ENCODE measurements around the gene FADS3.
"Not testable (repeated sequence)": the region's sequence is repeated elsewhere in the genome, so short reads cannot be mapped to it uniquely, and the experiment has no call there.

The FADS3 gene

GRCh38 chr11:61882879-61883278 lies 8.5 kb downstream of the FADS3 start:
- Histone ChIP-seq H3K4me3 (ENCODE audit: low read depth in 1 of 2, low read length in 2 of 2) (no peak overlapping the region), H3K27ac (ENCODE audit: low read depth, low read length) (no peak overlapping the region), H3K36me3 (ENCODE audit: insufficient read depth, low read length) (no peaks in the 10 kb centered on the region), H3K9ac (ENCODE audit: low read length) (no peak overlapping the region), H3K4me1 (ENCODE audit: insufficient read depth, low read length) (peaks cover 6% of the 10 kb centered on the region), H3K27me3 (ENCODE audit: control insufficient read depth in 1 of 2, insufficient read depth in 2 of 2, low read length in 2 of 2) (no peaks in the 10 kb centered on the region), H3K9me3 (ENCODE audit: low read length) (no peaks in the 10 kb centered on the region)

- not testable (repeated sequence) for H3K9ac ChIP-seq (ENCODE audit: low read length); H3K4me3 ChIP-seq (ENCODE audit: low read depth in 1 of 2, low read length in 2 of 2); H3K9me3 ChIP-seq (ENCODE audit: low read length); H3K4me1 ChIP-seq (ENCODE audit: insufficient read depth, low read length); H3K36me3 ChIP-seq (ENCODE audit: insufficient read depth, low read length); H3K27ac ChIP-seq (ENCODE audit: low read depth, low read length); H3K27me3 ChIP-seq (ENCODE audit: control insufficient read depth in 1 of 2, insufficient read depth in 2 of 2, low read length in 2 of 2)
Observed at GRCh38 chr11:61882267-61882666, 9.1 kb downstream of the FADS3 start.

GRCh38 chr11:61881397-61881796 lies 9.9 kb downstream of the FADS3 start:
- Histone ChIP-seq H3K9ac (ENCODE audit: low read length) (no peak overlapping the region), H3K4me1 (ENCODE audit: insufficient read depth, low read length) (no peaks in the 10 kb centered on the region), H3K4me3 (ENCODE audit: low read depth in 1 of 2, low read length in 2 of 2) (no peak overlapping the region), H3K9me3 (ENCODE audit: low read length) (no peaks in the 10 kb centered on the region), H3K27ac (ENCODE audit: low read depth, low read length) (no peak overlapping the region), H3K36me3 (ENCODE audit: insufficient read depth, low read length) (no peaks in the 10 kb centered on the region), H3K27me3 (ENCODE audit: control insufficient read depth in 1 of 2, insufficient read depth in 2 of 2, low read length in 2 of 2) (no peaks in the 10 kb centered on the region)

- Histone ChIP-seq H3K9me3 (ENCODE audit: low read length) (no peaks in the 10 kb centered on the region), H3K4me3 (ENCODE audit: low read depth in 1 of 2, low read length in 2 of 2) (no peak overlapping the region), H3K27me3 (ENCODE audit: control insufficient read depth in 1 of 2, insufficient read depth in 2 of 2, low read length in 2 of 2) (no peaks in the 10 kb centered on the region), H3K36me3 (ENCODE audit: insufficient read depth, low read length) (no peaks in the 10 kb centered on the region), H3K27ac (ENCODE audit: low read depth, low read length) (no peak overlapping the region), H3K9ac (ENCODE audit: low read length) (no peak overlapping the region), H3K4me1 (ENCODE audit: insufficient read depth, low read length) (no peaks in the 10 kb centered on the region)
Observed at GRCh38 chr11:61880454-61880853, 10.9 kb downstream of the FADS3 start.

- no peaks in the 10 kb centered on the region for H3K4me1 ChIP-seq (ENCODE audit: insufficient read depth, low read length)
- no peak overlapping the region for H3K9ac ChIP-seq (ENCODE audit: low read length)
- no peak overlapping the region for H3K4me3 ChIP-seq (ENCODE audit: low read depth in 1 of 2, low read length in 2 of 2)
- no peak overlapping the region for H3K27ac ChIP-seq (ENCODE audit: low read depth, low read length)
- no peaks in the 10 kb centered on the region for H3K9me3 ChIP-seq (ENCODE audit: low read length)
- H3K27me3 ChIP-seq (ENCODE audit: control insufficient read depth in 1 of 2, insufficient read depth in 2 of 2, low read length in 2 of 2), result no peaks in the 10 kb centered on the region
- H3K36me3 ChIP-seq (ENCODE audit: insufficient read depth, low read length), result no peaks in the 10 kb centered on the region
Observed at GRCh38 chr11:61880031-61880430, 11.3 kb downstream of the FADS3 start.

DNA sequence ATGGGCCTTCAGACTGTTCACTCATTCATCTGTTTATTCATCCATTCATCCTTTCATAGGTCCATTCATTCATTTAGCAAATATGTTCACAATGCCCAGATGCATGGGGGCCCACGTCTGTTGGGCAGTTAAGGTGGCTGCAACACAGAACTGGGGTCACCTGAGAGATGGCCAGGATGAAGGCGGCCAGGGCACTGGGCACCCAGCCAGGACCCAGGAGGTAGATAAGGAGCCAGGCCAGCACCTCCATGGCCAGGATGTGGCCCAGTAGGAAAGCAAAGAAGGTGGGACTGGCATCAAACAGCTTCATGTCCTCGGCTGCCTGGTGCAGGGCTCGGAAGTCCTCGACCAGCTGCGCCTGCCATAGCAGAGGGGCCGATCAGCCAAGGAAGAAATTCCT lies 12.2 kb downstream of the FADS3 start:
- no peaks in the 10 kb centered on the region for H3K36me3 ChIP-seq (ENCODE audit: insufficient read depth, low read length)
- no peaks in the 10 kb centered on the region for H3K27me3 ChIP-seq (ENCODE audit: control insufficient read depth in 1 of 2, insufficient read depth in 2 of 2, low read length in 2 of 2)
- no peak overlapping the region for H3K4me3 ChIP-seq (ENCODE audit: low read depth in 1 of 2, low read length in 2 of 2)
- no peaks in the 10 kb centered on the region for H3K4me1 ChIP-seq (ENCODE audit: insufficient read depth, low read length)
- no peaks in the 10 kb centered on the region for H3K9me3 ChIP-seq (ENCODE audit: low read length)
- H3K27ac ChIP-seq (ENCODE audit: low read depth, low read length), result no peak overlapping the region
- H3K9ac ChIP-seq (ENCODE audit: low read length), result no peak overlapping the region

DNA sequence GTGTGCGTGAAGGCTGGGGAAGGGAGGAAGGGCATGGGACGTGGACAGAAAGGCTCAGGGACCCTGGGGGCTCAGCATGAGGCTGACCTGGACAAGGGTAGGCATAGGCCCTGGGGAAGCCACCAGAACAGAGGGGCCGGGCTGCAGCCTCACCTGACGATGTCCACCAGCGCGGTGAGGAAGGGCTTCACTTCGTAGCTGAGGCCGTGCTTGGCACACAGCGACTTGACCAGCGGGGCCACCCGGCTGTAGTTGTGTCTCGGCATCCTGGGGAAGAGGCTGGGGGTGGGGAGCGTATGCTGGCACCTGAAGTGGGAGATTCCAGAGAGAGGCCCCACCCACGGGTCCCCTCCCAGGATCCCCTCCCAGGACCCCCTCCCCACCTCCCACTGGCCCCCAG lies 15.6 kb downstream of the FADS3 start:
- Histone ChIP-seq H3K27me3 (ENCODE audit: control insufficient read depth in 1 of 2, insufficient read depth in 2 of 2, low read length in 2 of 2) (no peaks in the 10 kb centered on the region), H3K36me3 (ENCODE audit: insufficient read depth, low read length) (no peaks in the 10 kb centered on the region), H3K4me1 (ENCODE audit: insufficient read depth, low read length) (peaks cover 4% of the 10 kb centered on the region), H3K4me3 (ENCODE audit: low read depth in 1 of 2, low read length in 2 of 2) (no peak overlapping the region), H3K9me3 (ENCODE audit: low read length) (no peaks in the 10 kb centered on the region), H3K27ac (ENCODE audit: low read depth, low read length) (no peak overlapping the region), H3K9ac (ENCODE audit: low read length) (no peak overlapping the region)

DNA sequence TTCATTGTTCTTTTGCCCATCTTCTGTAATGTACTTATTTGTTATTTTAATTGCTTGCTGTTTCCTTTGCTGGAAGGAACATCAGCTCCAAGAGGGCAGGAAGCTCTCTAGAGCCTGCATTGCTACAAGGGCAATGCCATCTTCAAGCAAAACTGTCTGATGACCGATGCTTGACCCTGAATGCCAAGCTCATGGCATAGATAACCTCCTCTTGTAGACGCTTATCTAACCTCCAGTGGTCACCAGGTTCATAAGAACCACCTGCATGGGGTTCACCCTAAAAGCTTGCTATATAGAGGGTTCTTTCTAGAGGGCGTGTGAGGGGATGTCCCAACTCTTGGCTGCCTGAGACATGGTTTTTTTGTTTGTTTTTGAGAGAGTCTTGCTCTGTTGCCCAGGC lies 16.5 kb downstream of the FADS3 start:
- no peaks in the 10 kb centered on the region for H3K36me3 ChIP-seq (ENCODE audit: insufficient read depth, low read length)
- H3K9me3 ChIP-seq (ENCODE audit: low read length), result no peaks in the 10 kb centered on the region
- no peak overlapping the region for H3K27ac ChIP-seq (ENCODE audit: low read depth, low read length)
- H3K27me3 ChIP-seq (ENCODE audit: control insufficient read depth in 1 of 2, insufficient read depth in 2 of 2, low read length in 2 of 2), result peaks cover 0 to under 1% of the 10 kb centered on the region in 2 donors
- peaks cover 4% of the 10 kb centered on the region for H3K4me1 ChIP-seq (ENCODE audit: insufficient read depth, low read length)
- H3K4me3 ChIP-seq (ENCODE audit: low read depth in 1 of 2, low read length in 2 of 2), result no peak overlapping the region
- no peak overlapping the region for H3K9ac ChIP-seq (ENCODE audit: low read length)

DNA sequence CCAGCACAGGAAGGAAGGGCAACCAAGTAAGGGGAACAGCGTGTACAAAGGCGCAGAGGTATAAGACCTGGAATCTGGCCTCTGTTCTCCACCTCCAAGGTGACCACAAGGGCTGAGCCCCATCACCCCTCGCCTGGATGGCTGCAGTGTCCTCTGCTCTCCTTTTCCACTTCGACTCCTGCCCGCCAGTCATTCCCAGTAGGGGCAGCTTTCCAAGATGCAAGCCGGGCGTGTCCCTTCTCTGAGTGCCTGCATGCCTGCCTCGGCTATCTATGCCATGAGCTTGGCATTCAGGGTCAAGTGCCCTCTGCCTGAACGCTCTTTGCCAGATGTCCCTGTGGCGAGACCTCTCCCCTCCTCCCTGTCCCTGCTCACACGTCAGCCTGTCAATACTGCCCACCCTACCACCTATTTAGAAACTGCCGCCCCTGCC lies 17.0 kb downstream of the FADS3 start:
- Histone ChIP-seq H3K4me3 (ENCODE audit: low read depth in 1 of 2, low read length in 2 of 2) (no peak overlapping the region), H3K4me1 (ENCODE audit: insufficient read depth, low read length) (peaks cover 4% of the 10 kb centered on the region), H3K27ac (ENCODE audit: low read depth, low read length) (no peak overlapping the region), H3K9ac (ENCODE audit: low read length) (no peak overlapping the region), H3K9me3 (ENCODE audit: low read length) (no peaks in the 10 kb centered on the region), H3K36me3 (ENCODE audit: insufficient read depth, low read length) (no peaks in the 10 kb centered on the region), H3K27me3 (ENCODE audit: control insufficient read depth in 1 of 2, insufficient read depth in 2 of 2, low read length in 2 of 2) (peaks cover 0 to 4% of the 10 kb centered on the region in 2 donors)

DNA sequence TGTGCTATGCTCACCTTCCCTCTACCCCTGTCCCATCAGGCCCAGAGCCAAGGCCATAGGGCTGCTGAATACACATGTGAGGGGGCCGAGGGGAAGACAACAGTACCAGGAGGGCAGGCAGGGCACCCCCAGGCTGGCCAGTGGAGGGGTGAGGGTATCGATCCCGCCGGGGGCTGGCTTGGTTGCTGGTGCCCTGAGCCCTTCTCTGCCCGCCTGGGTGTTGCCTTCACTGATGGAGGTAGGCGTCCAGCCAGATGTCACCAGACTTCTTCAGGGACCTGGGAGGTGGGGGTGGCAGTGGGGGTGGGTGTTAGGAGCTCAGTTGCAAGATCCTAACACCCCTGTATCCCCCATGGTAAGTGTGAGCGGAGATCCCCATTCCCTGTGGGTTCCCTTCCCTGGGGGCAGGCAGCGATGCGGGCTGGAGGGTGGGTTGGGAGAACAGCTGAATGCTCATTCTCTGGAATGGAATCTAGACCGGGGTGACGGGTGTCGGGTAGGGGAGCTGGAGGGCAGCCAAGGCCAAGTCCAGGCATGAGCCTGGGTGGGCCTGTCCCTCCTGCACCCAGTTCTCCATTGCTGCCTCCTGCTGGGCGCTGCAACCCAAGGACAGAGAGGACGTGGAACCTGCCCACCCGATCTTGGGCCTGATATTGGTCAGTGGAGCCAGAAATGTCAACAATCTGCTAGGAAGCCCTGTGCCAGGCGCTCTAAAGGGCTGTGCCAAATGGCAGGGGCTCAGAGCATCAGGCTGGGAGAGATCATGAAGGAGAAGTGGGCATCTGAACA lies 17.6 kb downstream of the FADS3 start:
- H3K9ac ChIP-seq (ENCODE audit: low read length), result no peak overlapping the region
- H3K4me1 ChIP-seq (ENCODE audit: insufficient read depth, low read length), result peaks cover 4% of the 10 kb centered on the region
- H3K36me3 ChIP-seq (ENCODE audit: insufficient read depth, low read length), result no peaks in the 10 kb centered on the region
- no peak overlapping the region for H3K4me3 ChIP-seq (ENCODE audit: low read depth in 1 of 2, low read length in 2 of 2)
- peaks cover 0 to 4% of the 10 kb centered on the region in 2 donors for H3K27me3 ChIP-seq (ENCODE audit: control insufficient read depth in 1 of 2, insufficient read depth in 2 of 2, low read length in 2 of 2)
- no peak overlapping the region for H3K27ac ChIP-seq (ENCODE audit: low read depth, low read length)
- no peaks in the 10 kb centered on the region for H3K9me3 ChIP-seq (ENCODE audit: low read length)

DNA sequence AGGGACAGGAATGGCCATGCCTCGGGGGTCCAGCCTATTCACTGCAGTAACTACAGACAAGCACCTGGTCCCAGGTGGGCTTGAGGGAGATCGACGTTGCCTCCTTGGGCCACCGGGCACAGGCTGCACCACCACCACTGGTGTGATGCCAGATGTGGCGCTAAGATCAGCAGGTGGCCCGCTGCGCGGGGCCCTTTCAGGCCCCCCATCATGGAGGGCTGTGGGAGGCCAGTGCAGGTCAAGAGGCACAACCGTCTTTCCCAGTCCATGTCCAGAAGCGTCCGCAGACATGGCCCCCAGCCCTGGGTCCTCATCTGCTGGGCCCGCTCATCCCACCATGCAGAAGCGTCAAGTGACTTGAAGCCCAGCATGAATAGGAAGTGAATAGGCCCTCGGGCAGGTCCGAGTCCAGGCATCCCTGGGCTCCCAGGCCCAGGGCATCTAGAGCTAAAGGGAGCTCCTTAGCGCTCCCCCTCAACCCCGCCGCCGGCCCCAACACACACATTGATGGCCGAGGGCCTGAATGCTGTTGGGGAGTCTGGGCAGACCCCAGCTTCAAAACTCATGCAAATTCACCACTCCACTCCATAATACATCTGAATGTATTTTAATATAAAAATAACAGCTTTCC lies 18.3 kb downstream of the FADS3 start:
- no peak overlapping the region for H3K9ac ChIP-seq (ENCODE audit: low read length)
- H3K4me3 ChIP-seq (ENCODE audit: low read depth in 1 of 2, low read length in 2 of 2), result no peak overlapping the region
- no peaks in the 10 kb centered on the region for H3K9me3 ChIP-seq (ENCODE audit: low read length)
- H3K27ac ChIP-seq (ENCODE audit: low read depth, low read length), result no peak overlapping the region
- peaks cover 4% of the 10 kb centered on the region for H3K4me1 ChIP-seq (ENCODE audit: insufficient read depth, low read length)
- H3K36me3 ChIP-seq (ENCODE audit: insufficient read depth, low read length), result no peaks in the 10 kb centered on the region
- H3K27me3 ChIP-seq (ENCODE audit: control insufficient read depth in 1 of 2, insufficient read depth in 2 of 2, low read length in 2 of 2), result peaks cover 0 to 4% of the 10 kb centered on the region in 2 donors

- H3K4me1 ChIP-seq (ENCODE audit: insufficient read depth, low read length), result peaks cover 4% of the 10 kb centered on the region
- H3K27me3 ChIP-seq (ENCODE audit: control insufficient read depth in 1 of 2, insufficient read depth in 2 of 2, low read length in 2 of 2), result peaks cover 0 to 4% of the 10 kb centered on the region in 2 donors
- H3K27ac ChIP-seq (ENCODE audit: low read depth, low read length), result no peak overlapping the region
- H3K4me3 ChIP-seq (ENCODE audit: low read depth in 1 of 2, low read length in 2 of 2), result no peak overlapping the region
- no peaks in the 10 kb centered on the region for H3K9me3 ChIP-seq (ENCODE audit: low read length)
- H3K9ac ChIP-seq (ENCODE audit: low read length), result no peak overlapping the region
- H3K36me3 ChIP-seq (ENCODE audit: insufficient read depth, low read length), result no peaks in the 10 kb centered on the region
Observed at GRCh38 chr11:61871158-61871597, 20.2 kb downstream of the FADS3 start.
